ENCODE data around the gene CYB5D1. TPM values are rescaled to one million over a fixed set of nuclear protein-coding genes. Genes with fewer than 3 reads are reported as not detected.

Gene CYB5D1
- total RNA-seq, 1 experiment from 2014 or later: 5.3 TPM

- Histone ChIP-seq H3K9me3 (replicated peaks) (no peaks in the 10 kb centered on the region), H3K27ac (0 out of 2 replicates have a peak overlapping the region, but pooled peaks have one; percentile 14), H3K4me1 (peaks cover 13% of the 10 kb centered on the region), H3K36me3 (no peaks in the 10 kb centered on the region), H3K4me3 (peak overlapping the region; percentile 72), H3K27me3 (no peaks in the 10 kb centered on the region)
- DNase-seq: peak; percentile 76 to 80
These were observed 19.4 kb upstream of the CYB5D1 start for GRCh38 chr17:7838090-7839075.

GRCh38 chr17:7839190-7839875, 18.5 kb upstream of the CYB5D1 start:
- Histone ChIP-seq H3K4me1 (peaks cover 13% of the 10 kb centered on the region), H3K4me3 (no peak overlapping the region), H3K9me3 (replicated peaks) (no peaks in the 10 kb centered on the region), H3K27me3 (no peaks in the 10 kb centered on the region), H3K27ac (0 out of 2 replicates have a peak overlapping the region, but pooled peaks have one; percentile 14), H3K36me3 (no peaks in the 10 kb centered on the region)
- no peak for DNase-seq

GRCh38 chr17:7839876-7840261, 17.9 kb upstream of the CYB5D1 start:
- H3K27me3 ChIP-seq: no peaks in the 10 kb centered on the region
- no peaks in the 10 kb centered on the region for H3K9me3 ChIP-seq (replicated peaks)
- peaks cover 13% of the 10 kb centered on the region for H3K4me1 ChIP-seq
- H3K27ac ChIP-seq: no peak overlapping the region
- no peaks in the 10 kb centered on the region for H3K36me3 ChIP-seq
- H3K4me3 ChIP-seq: no peak overlapping the region
- no peak for DNase-seq

- no peaks in the 10 kb centered on the region for H3K36me3 ChIP-seq
- no peak overlapping the region for H3K27ac ChIP-seq
- peaks cover 13% of the 10 kb centered on the region for H3K4me1 ChIP-seq
These were observed 17.4 kb upstream of the CYB5D1 start for GRCh38 chr17:7840441-7840840.

GRCh38 chr17:7840875-7841274, 16.9 kb upstream of the CYB5D1 start:
- peak overlapping the region; percentile 75 for H3K4me3 ChIP-seq
- DNase-seq: no peak
- no peaks in the 10 kb centered on the region for H3K36me3 ChIP-seq
- H3K9me3 ChIP-seq (replicated peaks): no peaks in the 10 kb centered on the region
- H3K27me3 ChIP-seq: no peaks in the 10 kb centered on the region
- H3K4me1 ChIP-seq: peaks cover 13% of the 10 kb centered on the region
- H3K27ac ChIP-seq: peak overlapping the region; percentile 22; the same call in 1 of the 2 replicates

More at GRCh38 chr17:7840441-7840840, 17.4 kb upstream of the CYB5D1 start:
- Histone ChIP-seq H3K4me3 (no peak overlapping the region), H3K27me3 (no peaks in the 10 kb centered on the region), H3K9me3 (replicated peaks) (no peaks in the 10 kb centered on the region)
- DNase-seq: no peak

- Histone ChIP-seq H3K36me3 (no peaks in the 10 kb centered on the region), H3K4me1 (peaks cover 13% of the 10 kb centered on the region), H3K9me3 (replicated peaks) (no peaks in the 10 kb centered on the region), H3K4me3 (peak overlapping the region; percentile 75), H3K27me3 (no peaks in the 10 kb centered on the region), H3K27ac (peak overlapping the region; percentile 64)
- peak; percentile 57 for DNase-seq
These were observed 16.3 kb upstream of the CYB5D1 start for GRCh38 chr17:7841396-7841914.

GRCh38 chr17:7841915-7842379, 15.9 kb upstream of the CYB5D1 start:
- H3K27ac ChIP-seq: peak overlapping the region; percentile 64
- H3K4me3 ChIP-seq: peak overlapping the region; percentile 75
- no peaks in the 10 kb centered on the region for H3K27me3 ChIP-seq
- H3K36me3 ChIP-seq: no peaks in the 10 kb centered on the region
- DNase-seq: peak; percentile 86 to 88
- no peaks in the 10 kb centered on the region for H3K9me3 ChIP-seq (replicated peaks)
- H3K4me1 ChIP-seq: peaks cover 12% of the 10 kb centered on the region

GRCh38 chr17:7842380-7843256, 15.2 kb upstream of the CYB5D1 start:
- Histone ChIP-seq H3K36me3 (no peaks in the 10 kb centered on the region), H3K27me3 (no peaks in the 10 kb centered on the region), H3K9me3 (replicated peaks) (no peaks in the 10 kb centered on the region), H3K4me3 (peak overlapping the region; percentile 75), H3K27ac (peak overlapping the region; percentile 64), H3K4me1 (peaks cover 6% of the 10 kb centered on the region)
- peak; percentile 56 to 60 for DNase-seq

GRCh38 chr17:7843257-7843535, 14.6 kb upstream of the CYB5D1 start:
- H3K27ac ChIP-seq: peak overlapping the region; percentile 64
- peak overlapping the region; percentile 75 for H3K4me3 ChIP-seq
- no peaks in the 10 kb centered on the region for H3K27me3 ChIP-seq
- no peak for DNase-seq
- H3K4me1 ChIP-seq: peaks cover 4% of the 10 kb centered on the region
- H3K9me3 ChIP-seq (replicated peaks): no peaks in the 10 kb centered on the region
- no peaks in the 10 kb centered on the region for H3K36me3 ChIP-seq

GRCh38 chr17:7843536-7844291, 14.1 kb upstream of the CYB5D1 start:
- Histone ChIP-seq H3K9me3 (replicated peaks) (no peaks in the 10 kb centered on the region), H3K4me1 (peaks cover 2% of the 10 kb centered on the region), H3K4me3 (peak overlapping the region; percentile 75), H3K36me3 (no peaks in the 10 kb centered on the region), H3K27ac (peak overlapping the region; percentile 64), H3K27me3 (no peaks in the 10 kb centered on the region)
- DNase-seq: peak; percentile 66 to 69

GRCh38 chr17:7844292-7845154, 13.3 kb upstream of the CYB5D1 start:
- H3K36me3 ChIP-seq: no peaks in the 10 kb centered on the region
- peak; percentile 82 to 88 for DNase-seq

GRCh38 chr17:7845359-7846062, 12.3 kb upstream of the CYB5D1 start:
- Histone ChIP-seq H3K27ac (no peak overlapping the region), H3K9me3 (replicated peaks) (no peaks in the 10 kb centered on the region), H3K27me3 (no peaks in the 10 kb centered on the region), H3K4me3 (peak overlapping the region; percentile 75), H3K4me1 (no peaks in the 10 kb centered on the region), H3K36me3 (peaks cover 4% of the 10 kb centered on the region; the same call in 1 of the 2 replicates)
- DNase-seq: no peak

More at GRCh38 chr17:7844292-7845154, 13.3 kb upstream of the CYB5D1 start:
- Histone ChIP-seq H3K9me3 (replicated peaks) (no peaks in the 10 kb centered on the region), H3K4me1 (no peaks in the 10 kb centered on the region), H3K27ac (peak overlapping the region; percentile 64), H3K4me3 (peak overlapping the region; percentile 75), H3K27me3 (no peaks in the 10 kb centered on the region)

Measured in SJCRH30 (cell line).